GM21360 (cell line): ENCODE data around the gene GVQW3.
A peak's percentile ranks its signal among the peaks of the same experiment; 100 is the strongest.
"Not testable (repeated sequence)": the region's sequence is repeated elsewhere in the genome, so short reads cannot be mapped to it uniquely, and the experiment has no call there.

Source experiments
- ATAC-seq: cut with Tn5 transposase; IDR thresholded peaks from one replicate; pipeline ENCODE4 v1.9.1; 2021; ENCODE audit warnings: mild to moderate bottlenecking, moderate library complexity; ENCODE audit not compliant: unreplicated experiment

GVQW3 gene

GRCh38 chr11:76385903-76386302 is 4.8 kb downstream of the GVQW3 start:
- no peak for ATAC-seq

GRCh38 chr11:76388408-76388807 is 7.3 kb downstream of the GVQW3 start:
- ATAC-seq: no peak

GRCh38 chr11:76391021-76391420 is 9.9 kb downstream of the GVQW3 start:
- no peak for ATAC-seq

GRCh38 chr11:76391811-76392475 is 10.8 kb downstream of the GVQW3 start:
- ATAC-seq: no peak

GRCh38 chr11:76392870-76393269 is 11.7 kb downstream of the GVQW3 start:
- ATAC-seq: no peak

GRCh38 chr11:76394411-76394810 is 13.3 kb downstream of the GVQW3 start:
- ATAC-seq: no peak

- ATAC-seq: no peak
Observed at GRCh38 chr11:76395296-76395695, 14.2 kb downstream of the GVQW3 start.

GRCh38 chr11:76397383-76397782 is 16.3 kb downstream of the GVQW3 start:
- ATAC-seq: no peak

GRCh38 chr11:76400967-76401366 is 19.8 kb downstream of the GVQW3 start:
- ATAC-seq: no peak

- ATAC-seq: not testable (repeated sequence)
Observed at GRCh38 chr11:76401484-76401883, 20.4 kb downstream of the GVQW3 start.

GRCh38 chr11:76406359-76406758 is 25.2 kb downstream of the GVQW3 start:
- no peak for ATAC-seq

GRCh38 chr11:76408171-76408965 is 27.2 kb downstream of the GVQW3 start:
- no peak for ATAC-seq

GRCh38 chr11:76410851-76411357 is 29.8 kb downstream of the GVQW3 start:
- no peak for ATAC-seq

- ATAC-seq: no peak
Observed at GRCh38 chr11:76415073-76415472, 34.0 kb downstream of the GVQW3 start.

GRCh38 chr11:76419896-76420295 is 38.8 kb downstream of the GVQW3 start:
- ATAC-seq: no peak

GRCh38 chr11:76424379-76424778 is 43.3 kb downstream of the GVQW3 start:
- ATAC-seq: peak; percentile 60

GRCh38 chr11:76424891-76425290 is 43.8 kb downstream of the GVQW3 start:
- no peak for ATAC-seq

GRCh38 chr11:76426660-76427059 is 45.5 kb downstream of the GVQW3 start:
- ATAC-seq: no peak

- no peak for ATAC-seq
Observed at GRCh38 chr11:76436020-76436419, 54.9 kb downstream of the GVQW3 start.

GRCh38 chr11:76443268-76443980 is 62.3 kb downstream of the GVQW3 start:
- ATAC-seq: no peak

GRCh38 chr11:76444065-76444383 is 62.9 kb downstream of the GVQW3 start:
- no peak for ATAC-seq
